Fibroblast of mammary gland (primary cell): ENCODE results near the gene MIPEP.

ENCODE experiments used
- DNase-seq: peaks from one replicate; pipeline ENCODE4 v3.0.0-alpha.2; 2010; ENCODE audit warnings: low read depth
- H3K4me3 ChIP-seq: 2 replicates; pipeline ENCODE4 v1.5.1; 2011; ENCODE audit warnings: low read depth, mild to moderate bottlenecking, low read length, moderate library complexity; ENCODE audit not compliant: control insufficient read depth
- TF ChIP-seq, protein P1 (sequence below): conservative IDR thresholded peaks from 2 replicates; pipeline ENCODE4 v1.5.1; 2011; ENCODE audit warnings: low read depth, low read length, inconsistent platforms; ENCODE audit not compliant: control insufficient read depth, insufficient read depth

Gene MIPEP

DNA sequence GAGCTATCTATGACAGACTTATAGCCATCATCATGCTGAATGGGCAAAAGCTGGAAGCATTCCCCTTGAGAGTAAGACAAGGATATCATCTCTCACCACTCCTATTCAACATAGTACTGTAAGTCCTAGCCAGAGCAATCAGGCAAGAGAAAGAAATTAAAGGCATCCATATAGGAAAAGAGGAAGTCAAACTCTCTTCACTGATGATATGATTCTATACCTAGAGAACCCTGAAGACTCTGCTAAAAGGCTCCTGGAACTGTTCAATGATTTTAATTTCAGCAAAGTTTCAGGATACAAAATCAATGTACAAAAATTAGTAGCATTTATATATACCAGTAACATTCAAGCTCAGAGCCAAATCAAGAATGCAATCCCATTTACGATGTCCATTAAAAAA is 29.8 kb upstream of the MIPEP start:
- TF ChIP-seq, protein P1, sequence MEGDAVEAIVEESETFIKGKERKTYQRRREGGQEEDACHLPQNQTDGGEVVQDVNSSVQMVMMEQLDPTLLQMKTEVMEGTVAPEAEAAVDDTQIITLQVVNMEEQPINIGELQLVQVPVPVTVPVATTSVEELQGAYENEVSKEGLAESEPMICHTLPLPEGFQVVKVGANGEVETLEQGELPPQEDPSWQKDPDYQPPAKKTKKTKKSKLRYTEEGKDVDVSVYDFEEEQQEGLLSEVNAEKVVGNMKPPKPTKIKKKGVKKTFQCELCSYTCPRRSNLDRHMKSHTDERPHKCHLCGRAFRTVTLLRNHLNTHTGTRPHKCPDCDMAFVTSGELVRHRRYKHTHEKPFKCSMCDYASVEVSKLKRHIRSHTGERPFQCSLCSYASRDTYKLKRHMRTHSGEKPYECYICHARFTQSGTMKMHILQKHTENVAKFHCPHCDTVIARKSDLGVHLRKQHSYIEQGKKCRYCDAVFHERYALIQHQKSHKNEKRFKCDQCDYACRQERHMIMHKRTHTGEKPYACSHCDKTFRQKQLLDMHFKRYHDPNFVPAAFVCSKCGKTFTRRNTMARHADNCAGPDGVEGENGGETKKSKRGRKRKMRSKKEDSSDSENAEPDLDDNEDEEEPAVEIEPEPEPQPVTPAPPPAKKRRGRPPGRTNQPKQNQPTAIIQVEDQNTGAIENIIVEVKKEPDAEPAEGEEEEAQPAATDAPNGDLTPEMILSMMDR, result no peak
- no peak overlapping the region for H3K4me3 ChIP-seq
- DNase-seq, result no peak

DNA sequence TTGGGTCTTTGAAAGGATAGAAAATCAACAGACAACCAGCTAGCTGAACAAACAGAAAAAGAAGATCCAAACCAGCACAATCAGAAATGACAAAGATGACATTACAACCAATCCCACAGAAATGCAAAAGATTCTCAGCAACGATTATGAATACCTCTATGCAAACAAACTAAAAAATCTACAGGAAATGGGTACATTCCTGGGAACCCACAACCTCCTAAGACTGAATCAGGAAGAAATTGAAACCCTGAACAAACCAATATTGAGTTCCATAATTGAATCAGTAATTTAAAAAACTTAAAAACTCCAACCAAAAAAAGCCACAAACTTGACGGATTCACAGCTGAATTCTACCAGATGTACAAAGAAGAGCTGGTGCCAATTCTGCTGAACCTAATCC is 29.0 kb upstream of the MIPEP start:
- no peak overlapping the region for H3K4me3 ChIP-seq
- TF ChIP-seq, protein P1, result no peak
- DNase-seq, result no peak

DNA sequence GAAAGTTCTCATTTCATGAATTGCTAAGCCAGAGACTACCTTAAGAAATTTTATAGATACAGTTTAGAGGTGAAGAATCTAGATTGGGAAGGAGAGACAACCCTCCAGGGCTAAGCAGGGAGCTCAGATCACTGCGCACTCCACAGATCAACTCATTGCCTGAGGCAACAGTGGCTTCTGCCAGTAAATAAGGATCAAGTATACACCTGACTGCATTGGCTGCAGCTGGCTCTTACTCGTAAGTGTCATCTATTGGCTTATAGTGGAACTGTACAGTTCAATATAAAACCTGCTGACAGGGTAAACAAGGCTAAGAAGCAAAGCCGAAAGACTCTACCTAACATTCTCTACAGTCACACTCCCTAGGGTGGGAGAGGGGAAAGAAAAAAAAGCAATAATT is 26.1 kb upstream of the MIPEP start:
- DNase-seq, result no peak
- no peak overlapping the region for H3K4me3 ChIP-seq
- TF ChIP-seq, protein P1, result no peak

DNA sequence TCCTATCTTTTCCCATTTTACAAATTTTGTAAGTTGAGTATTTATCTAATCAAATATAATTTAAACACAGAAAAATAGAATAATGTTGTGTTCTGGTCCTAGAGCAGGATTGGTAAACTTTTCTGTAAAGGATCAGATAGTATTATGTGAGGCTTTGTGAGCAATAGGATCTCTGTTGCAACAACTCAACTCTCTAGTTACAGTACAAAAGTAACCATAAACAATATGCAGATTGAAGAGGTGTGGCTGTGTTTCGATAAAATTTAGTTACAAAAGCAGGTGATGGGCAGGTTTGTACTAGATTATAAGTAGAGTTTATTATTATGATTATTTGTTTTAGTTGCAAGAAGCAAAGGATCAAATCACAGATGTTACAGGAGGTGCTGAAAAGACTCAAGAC is 23.3 kb upstream of the MIPEP start:
- H3K4me3 ChIP-seq, result no peak overlapping the region
- TF ChIP-seq, protein P1, result no peak
- DNase-seq, result no peak

DNA sequence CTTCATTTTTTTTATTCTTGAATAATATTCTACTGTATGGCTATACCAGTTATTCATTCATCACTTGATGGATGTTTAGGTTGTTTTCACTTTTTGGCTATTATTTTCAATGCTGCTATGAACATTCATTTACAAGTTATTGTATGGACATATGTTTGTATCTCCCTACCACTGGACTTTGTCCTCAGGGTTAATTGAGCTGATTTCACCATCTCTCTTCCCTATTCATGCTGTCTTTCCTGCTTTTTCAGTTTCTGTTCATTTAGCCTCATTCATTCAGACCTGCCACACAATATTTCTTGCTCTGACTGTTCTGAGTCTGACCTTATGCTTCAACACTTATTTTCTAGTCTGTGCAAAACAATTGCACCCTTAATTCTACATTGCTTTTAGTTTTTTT is 20.4 kb upstream of the MIPEP start:
- TF ChIP-seq, protein P1, result no peak
- DNase-seq, result no peak
- no peak overlapping the region for H3K4me3 ChIP-seq

DNA sequence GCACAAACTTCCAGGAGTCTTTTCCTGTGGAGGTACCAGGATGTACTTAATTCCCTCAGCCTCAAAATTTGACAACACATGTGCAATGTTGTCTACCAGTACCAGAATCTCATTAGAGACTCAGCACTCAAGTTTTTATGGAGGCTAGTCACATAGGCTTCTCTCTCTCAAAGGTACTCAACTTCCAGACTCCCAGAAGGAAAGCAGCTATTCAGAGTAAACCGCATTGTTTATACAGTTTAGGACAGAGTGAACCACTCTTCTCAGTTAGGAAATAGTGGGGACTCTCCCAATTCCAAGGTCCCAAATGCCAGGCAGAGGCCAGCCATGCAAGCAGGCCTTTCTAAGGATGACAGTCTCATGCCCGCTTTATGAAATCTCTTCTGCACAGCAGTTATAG is 16.6 kb upstream of the MIPEP start:
- TF ChIP-seq, protein P1, result no peak
- DNase-seq, result no peak
- no peak overlapping the region for H3K4me3 ChIP-seq

DNA sequence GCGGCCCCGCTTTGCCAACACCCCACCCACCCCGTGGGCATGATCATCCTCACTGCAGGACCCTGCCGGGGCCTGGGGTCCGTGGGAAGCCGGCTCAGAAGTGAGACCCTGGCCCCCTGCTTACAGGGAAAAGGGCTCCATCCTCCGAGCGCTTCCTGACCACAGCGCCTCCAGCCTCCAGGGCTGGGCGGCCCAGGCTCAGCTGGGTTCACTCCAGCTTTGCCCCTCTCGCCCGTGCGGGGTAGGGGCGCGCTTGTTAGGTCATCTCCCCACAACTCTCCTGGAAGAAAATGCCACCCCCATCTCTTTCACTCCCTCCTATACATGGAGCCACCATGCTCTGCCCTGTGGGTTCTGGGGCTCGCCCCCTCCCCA is 14.7 kb upstream of the MIPEP start:
- TF ChIP-seq, protein P1, result no peak
- H3K4me3 ChIP-seq, result no peak overlapping the region
- no peak for DNase-seq
